ENCODE measurements around the gene FZD4.

The FZD4 gene

GRCh38 chr11:86930957-86931547 is 24.1 kb downstream of the FZD4 start:
- no peak overlapping the region for H3K27ac ChIP-seq
- no peaks in the 10 kb centered on the region for H3K36me3 ChIP-seq
- no peaks in the 10 kb centered on the region for H3K27me3 ChIP-seq
- H3K4me1 ChIP-seq (ENCODE audit: control insufficient read depth in 1 of 2, insufficient read depth in 1 of 2, low read depth in 1 of 2, low read length in 1 of 2): no peaks in the 10 kb centered on the region
- no peak overlapping the region for H3K4me3 ChIP-seq (ENCODE audit: low read depth in 1 of 2, low read length in 1 of 2)
- TF ChIP-seq, protein P1, sequence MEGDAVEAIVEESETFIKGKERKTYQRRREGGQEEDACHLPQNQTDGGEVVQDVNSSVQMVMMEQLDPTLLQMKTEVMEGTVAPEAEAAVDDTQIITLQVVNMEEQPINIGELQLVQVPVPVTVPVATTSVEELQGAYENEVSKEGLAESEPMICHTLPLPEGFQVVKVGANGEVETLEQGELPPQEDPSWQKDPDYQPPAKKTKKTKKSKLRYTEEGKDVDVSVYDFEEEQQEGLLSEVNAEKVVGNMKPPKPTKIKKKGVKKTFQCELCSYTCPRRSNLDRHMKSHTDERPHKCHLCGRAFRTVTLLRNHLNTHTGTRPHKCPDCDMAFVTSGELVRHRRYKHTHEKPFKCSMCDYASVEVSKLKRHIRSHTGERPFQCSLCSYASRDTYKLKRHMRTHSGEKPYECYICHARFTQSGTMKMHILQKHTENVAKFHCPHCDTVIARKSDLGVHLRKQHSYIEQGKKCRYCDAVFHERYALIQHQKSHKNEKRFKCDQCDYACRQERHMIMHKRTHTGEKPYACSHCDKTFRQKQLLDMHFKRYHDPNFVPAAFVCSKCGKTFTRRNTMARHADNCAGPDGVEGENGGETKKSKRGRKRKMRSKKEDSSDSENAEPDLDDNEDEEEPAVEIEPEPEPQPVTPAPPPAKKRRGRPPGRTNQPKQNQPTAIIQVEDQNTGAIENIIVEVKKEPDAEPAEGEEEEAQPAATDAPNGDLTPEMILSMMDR (IDR thresholded peaks at IDR 0.05): no peak
- no peaks in the 10 kb centered on the region for H3K9me3 ChIP-seq

DNA sequence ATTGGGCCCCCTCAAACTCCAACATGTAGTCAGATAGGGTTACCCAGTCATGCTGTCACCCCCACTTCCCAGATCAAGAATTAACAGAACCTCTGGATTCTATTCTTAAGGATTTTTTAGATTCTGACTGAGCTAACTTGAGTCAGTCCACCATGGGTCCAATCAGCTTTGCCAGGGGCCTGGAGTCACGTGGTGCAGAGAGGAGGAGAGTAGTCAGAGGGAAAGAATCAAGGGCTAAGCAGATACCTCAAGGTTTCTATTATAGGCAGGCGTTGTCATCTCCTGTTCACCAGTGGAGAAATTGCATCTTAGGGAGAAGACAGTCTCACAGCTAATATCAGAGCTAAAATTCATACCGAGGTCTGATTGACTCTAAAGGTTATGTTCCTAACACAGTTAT is 28.2 kb downstream of the FZD4 start:
- H3K9me3 ChIP-seq: no peaks in the 10 kb centered on the region
- no peaks in the 10 kb centered on the region for H3K4me1 ChIP-seq (ENCODE audit: control insufficient read depth in 1 of 2, insufficient read depth in 1 of 2, low read depth in 1 of 2, low read length in 1 of 2)
- no peak overlapping the region for H3K27ac ChIP-seq
- no peaks in the 10 kb centered on the region for H3K27me3 ChIP-seq
- no peak overlapping the region for H3K4me3 ChIP-seq (ENCODE audit: low read depth in 1 of 2, low read length in 1 of 2)
- H3K36me3 ChIP-seq: no peaks in the 10 kb centered on the region
- TF ChIP-seq, protein P1 (IDR thresholded peaks at IDR 0.05): no peak

GRCh38 chr11:86923999-86924766 is 31.0 kb downstream of the FZD4 start:
- Histone ChIP-seq H3K27ac (no peak overlapping the region), H3K4me1 (ENCODE audit: control insufficient read depth in 1 of 2, insufficient read depth in 1 of 2, low read depth in 1 of 2, low read length in 1 of 2) (no peaks in the 10 kb centered on the region), H3K9me3 (no peaks in the 10 kb centered on the region), H3K36me3 (no peaks in the 10 kb centered on the region), H3K4me3 (ENCODE audit: low read depth in 1 of 2, low read length in 1 of 2) (no peak overlapping the region), H3K27me3 (no peaks in the 10 kb centered on the region)
- TF ChIP-seq, protein P1 (IDR thresholded peaks at IDR 0.05): no peak

GRCh38 chr11:86922225-86922624 is 33.0 kb downstream of the FZD4 start:
- no peaks in the 10 kb centered on the region for H3K36me3 ChIP-seq
- H3K27ac ChIP-seq: no peak overlapping the region

DNA sequence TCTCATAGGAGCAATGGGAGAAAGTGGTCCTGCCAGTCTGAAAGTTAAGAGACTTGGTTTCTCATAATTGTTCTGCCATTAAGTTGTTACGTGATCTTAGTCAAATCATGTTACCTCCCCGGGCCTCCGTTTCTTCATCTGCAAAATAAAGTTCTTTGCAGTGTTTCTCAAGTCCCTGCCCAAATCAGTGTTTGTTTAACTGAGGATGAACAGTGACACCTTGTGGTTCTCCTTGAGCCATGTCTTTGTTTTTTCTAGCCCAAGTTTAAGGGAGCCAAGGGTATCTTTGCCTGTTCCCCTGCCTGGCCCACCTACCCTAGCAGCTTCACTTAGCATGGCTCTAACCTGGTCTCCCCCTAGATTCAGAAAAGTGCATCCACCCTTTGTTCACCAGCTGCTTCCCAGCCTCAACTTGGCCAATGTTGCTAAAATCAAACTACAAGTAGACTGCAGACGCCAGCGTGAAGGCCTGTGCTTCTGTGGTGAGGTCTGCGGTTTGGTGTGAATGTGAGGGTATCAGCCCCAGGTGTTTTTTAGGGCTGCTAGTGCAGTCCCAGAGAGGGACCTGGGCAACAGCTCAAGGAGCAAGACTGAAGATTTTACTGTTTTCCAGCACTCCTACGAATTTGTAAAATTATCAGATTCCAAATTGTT is 35.5 kb downstream of the FZD4 start:
- H3K36me3 ChIP-seq: no peaks in the 10 kb centered on the region
- H3K27ac ChIP-seq: no peak overlapping the region

More at GRCh38 chr11:86922225-86922624, 33.0 kb downstream of the FZD4 start:
- no peak overlapping the region for H3K4me3 ChIP-seq (ENCODE audit: low read depth in 1 of 2, low read length in 1 of 2)
- H3K4me1 ChIP-seq (ENCODE audit: control insufficient read depth in 1 of 2, insufficient read depth in 1 of 2, low read depth in 1 of 2, low read length in 1 of 2): no peaks in the 10 kb centered on the region
- H3K27me3 ChIP-seq: no peaks in the 10 kb centered on the region
- H3K9me3 ChIP-seq: no peaks in the 10 kb centered on the region
- TF ChIP-seq, protein P1 (IDR thresholded peaks at IDR 0.05): no peak

More for the DNA sequence above, 35.5 kb downstream of the FZD4 start:
- TF ChIP-seq, protein P1 (IDR thresholded peaks at IDR 0.05): no peak
- Histone ChIP-seq H3K27me3 (no peaks in the 10 kb centered on the region), H3K4me3 (ENCODE audit: low read depth in 1 of 2, low read length in 1 of 2) (no peak overlapping the region), H3K4me1 (ENCODE audit: control insufficient read depth in 1 of 2, insufficient read depth in 1 of 2, low read depth in 1 of 2, low read length in 1 of 2) (no peaks in the 10 kb centered on the region), H3K9me3 (no peaks in the 10 kb centered on the region)
